Esophagus squamous epithelium (tissue), 4 donors: ENCODE data around the gene CCNH.

ENCODE experiments used
- POLR2A ChIP-seq, 4 donors: fragments of 450-650 bp; IDR thresholded peaks; one replicate each; pipeline ENCODE4 v1.6.1; 2017; ENCODE audit warnings: antibody characterized with exemption in 4 of 4, mild to moderate bottlenecking in 4 of 4, moderate library complexity in 3 of 4
- TF ChIP-seq, protein P1 (sequence below), 6 experiments: fragments of 450-650 bp in 4 of 6; fragments of 200-600 bp in 2 of 6; sonication (generic) in 2 of 6; IDR thresholded peaks; one replicate each; pipeline ENCODE4 v1.5.1; 2016 to 2019; ENCODE audit warnings: antibody characterized with exemption in 6 of 6, mild to moderate bottlenecking in 4 of 6, moderate library complexity in 4 of 6

DNA sequence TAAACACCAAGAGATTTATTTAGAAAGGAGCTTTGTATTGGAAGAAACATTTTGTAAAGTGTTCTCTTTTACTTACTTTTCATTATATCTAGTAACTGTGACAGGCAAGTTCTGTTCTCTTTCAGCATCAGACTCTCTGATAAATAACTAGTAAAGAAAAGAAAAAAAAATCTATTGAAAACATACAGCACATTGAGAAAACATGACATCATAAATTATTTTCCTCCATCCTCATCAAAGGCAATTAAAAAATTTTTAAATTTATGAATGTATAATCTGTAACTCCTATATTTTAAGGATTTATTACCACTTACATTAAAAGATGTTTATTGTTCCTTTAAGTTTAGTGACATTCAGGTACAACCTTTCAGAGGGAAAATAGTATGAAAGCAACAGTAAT is 11.1 kb downstream of the CCNH start:
- TF ChIP-seq, protein P1, sequence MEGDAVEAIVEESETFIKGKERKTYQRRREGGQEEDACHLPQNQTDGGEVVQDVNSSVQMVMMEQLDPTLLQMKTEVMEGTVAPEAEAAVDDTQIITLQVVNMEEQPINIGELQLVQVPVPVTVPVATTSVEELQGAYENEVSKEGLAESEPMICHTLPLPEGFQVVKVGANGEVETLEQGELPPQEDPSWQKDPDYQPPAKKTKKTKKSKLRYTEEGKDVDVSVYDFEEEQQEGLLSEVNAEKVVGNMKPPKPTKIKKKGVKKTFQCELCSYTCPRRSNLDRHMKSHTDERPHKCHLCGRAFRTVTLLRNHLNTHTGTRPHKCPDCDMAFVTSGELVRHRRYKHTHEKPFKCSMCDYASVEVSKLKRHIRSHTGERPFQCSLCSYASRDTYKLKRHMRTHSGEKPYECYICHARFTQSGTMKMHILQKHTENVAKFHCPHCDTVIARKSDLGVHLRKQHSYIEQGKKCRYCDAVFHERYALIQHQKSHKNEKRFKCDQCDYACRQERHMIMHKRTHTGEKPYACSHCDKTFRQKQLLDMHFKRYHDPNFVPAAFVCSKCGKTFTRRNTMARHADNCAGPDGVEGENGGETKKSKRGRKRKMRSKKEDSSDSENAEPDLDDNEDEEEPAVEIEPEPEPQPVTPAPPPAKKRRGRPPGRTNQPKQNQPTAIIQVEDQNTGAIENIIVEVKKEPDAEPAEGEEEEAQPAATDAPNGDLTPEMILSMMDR (IDR thresholded peaks at IDR 0.05) = no peak
- no peak for TF ChIP-seq POLR2A (IDR thresholded peaks at IDR 0.05)
